Measurements from ENCODE around the gene TNC. TPM values are rescaled to one million over a fixed set of nuclear protein-coding genes. Genes with fewer than 3 reads are reported as not detected.

The TNC gene
- total RNA-seq, 4 donors from 2014 or later, result 8.5 to 75.1 (median 45.4) TPM

GRCh38 chr9:115103746-115104477 lies 14.0 kb downstream of the TNC start:
- Histone ChIP-seq H3K4me1 (peaks cover 0 to 57% (median 26%) of the 10 kb centered on the region in 3 donors), H3K36me3 (no peaks in the 10 kb centered on the region), H3K27ac (peak overlapping the region in 3 of 4 donors; percentile 53 to 64 (median 60)), H3K9me3 (no peaks in the 10 kb centered on the region), H3K4me3 (no peak overlapping the region), H3K27me3 (no peaks in the 10 kb centered on the region)
- no peak for TF ChIP-seq POLR2A (IDR thresholded peaks at IDR 0.05)
- intact Hi-C loops (cut with DNase I), result no loop called here
- WGBS, 2 donors, result 76% methylated on average over 3 of the region's 3 CpGs
- DNase-seq, result no peak

DNA sequence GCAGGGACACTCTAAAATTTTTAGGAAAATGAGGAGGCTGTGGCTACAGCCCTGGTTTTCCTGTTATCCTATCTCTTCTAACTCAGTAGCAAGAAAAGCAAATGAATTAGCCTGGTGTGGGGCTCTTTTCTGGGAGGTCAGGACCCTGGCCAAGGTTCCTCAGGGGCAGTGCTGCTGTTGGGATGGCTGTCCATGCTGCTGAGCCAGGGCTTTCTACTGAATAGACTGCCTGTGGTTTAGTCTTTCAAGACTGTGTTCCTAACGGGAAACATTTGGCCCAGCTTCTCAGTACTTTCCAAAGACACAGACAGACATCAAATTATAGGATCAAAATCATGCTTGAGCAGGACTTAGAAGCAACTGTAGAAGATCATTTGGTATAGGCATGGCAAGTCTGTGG lies 18.1 kb downstream of the TNC start:
- no peak for DNase-seq
- no peak for TF ChIP-seq POLR2A (IDR thresholded peaks at IDR 0.05)
- TF ChIP-seq, protein P1, sequence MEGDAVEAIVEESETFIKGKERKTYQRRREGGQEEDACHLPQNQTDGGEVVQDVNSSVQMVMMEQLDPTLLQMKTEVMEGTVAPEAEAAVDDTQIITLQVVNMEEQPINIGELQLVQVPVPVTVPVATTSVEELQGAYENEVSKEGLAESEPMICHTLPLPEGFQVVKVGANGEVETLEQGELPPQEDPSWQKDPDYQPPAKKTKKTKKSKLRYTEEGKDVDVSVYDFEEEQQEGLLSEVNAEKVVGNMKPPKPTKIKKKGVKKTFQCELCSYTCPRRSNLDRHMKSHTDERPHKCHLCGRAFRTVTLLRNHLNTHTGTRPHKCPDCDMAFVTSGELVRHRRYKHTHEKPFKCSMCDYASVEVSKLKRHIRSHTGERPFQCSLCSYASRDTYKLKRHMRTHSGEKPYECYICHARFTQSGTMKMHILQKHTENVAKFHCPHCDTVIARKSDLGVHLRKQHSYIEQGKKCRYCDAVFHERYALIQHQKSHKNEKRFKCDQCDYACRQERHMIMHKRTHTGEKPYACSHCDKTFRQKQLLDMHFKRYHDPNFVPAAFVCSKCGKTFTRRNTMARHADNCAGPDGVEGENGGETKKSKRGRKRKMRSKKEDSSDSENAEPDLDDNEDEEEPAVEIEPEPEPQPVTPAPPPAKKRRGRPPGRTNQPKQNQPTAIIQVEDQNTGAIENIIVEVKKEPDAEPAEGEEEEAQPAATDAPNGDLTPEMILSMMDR (IDR thresholded peaks at IDR 0.05), result no peak
- Histone ChIP-seq H3K27ac (peak overlapping the region in 2 of 4 donors; percentile 4 to 70), H3K36me3 (no peaks in the 10 kb centered on the region), H3K4me3 (no peak overlapping the region), H3K9me3 (no peaks in the 10 kb centered on the region), H3K4me1 (peaks cover 0 to 35% (median 11%) of the 10 kb centered on the region in 3 donors), H3K27me3 (no peaks in the 10 kb centered on the region)
- WGBS, 2 donors, result 50 to 75% methylated on average over 1 of the region's 1 CpG
- intact Hi-C loops (cut with DNase I), result no loop called here

DNA sequence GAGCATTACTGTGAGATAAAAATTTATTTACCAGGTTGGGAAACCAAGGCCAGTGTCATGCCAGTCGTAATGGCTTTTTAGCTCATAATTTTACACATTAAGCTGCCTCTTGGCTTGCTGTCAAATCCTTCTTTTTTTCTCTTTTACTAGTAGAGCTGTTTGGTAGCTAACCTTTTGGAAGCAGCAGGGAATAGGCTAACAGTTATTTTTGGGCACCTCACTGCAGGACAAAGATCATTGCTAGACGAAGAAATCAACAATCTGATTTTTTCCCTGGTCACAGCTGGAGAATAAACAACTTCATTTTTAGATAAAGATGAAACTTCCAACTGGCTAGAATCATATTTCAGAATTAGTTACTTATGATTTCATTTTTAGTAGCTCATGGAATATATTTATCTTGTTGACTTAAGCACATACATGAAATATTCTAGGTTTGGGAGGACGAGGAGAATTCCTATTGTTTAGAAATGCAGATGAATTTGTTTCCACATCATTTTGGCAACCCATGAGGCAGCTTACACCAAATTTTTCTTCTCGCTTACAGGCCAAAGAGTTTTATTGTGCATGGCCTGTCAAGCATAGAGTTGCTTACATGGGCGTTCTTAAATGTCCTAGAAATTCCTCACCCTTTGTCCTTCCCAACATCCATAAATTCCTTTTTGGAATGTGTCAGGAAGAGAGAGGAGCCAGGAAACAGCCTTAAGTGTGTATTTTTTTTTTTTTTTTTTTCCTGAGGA lies 19.6 kb downstream of the TNC start:
- H3K27ac ChIP-seq, result peak overlapping the region in 3 of 4 donors; percentile 26 to 70 (median 59)
- TF ChIP-seq, protein P1 (IDR thresholded peaks at IDR 0.05), result no peak
- no peak for TF ChIP-seq POLR2A (IDR thresholded peaks at IDR 0.05)
- H3K27me3 ChIP-seq, result no peaks in the 10 kb centered on the region
- intact Hi-C loops (cut with DNase I), result no loop called here
- H3K4me3 ChIP-seq, result no peak overlapping the region
- H3K4me1 ChIP-seq, result peaks cover 0 to 23% (median 4%) of the 10 kb centered on the region in 3 donors
- H3K36me3 ChIP-seq, result no peaks in the 10 kb centered on the region
- 42 to 54% methylated on average over 5 of the region's 5 CpGs for WGBS, 2 donors
- H3K9me3 ChIP-seq, result no peaks in the 10 kb centered on the region
- DNase-seq, result no peak

DNA sequence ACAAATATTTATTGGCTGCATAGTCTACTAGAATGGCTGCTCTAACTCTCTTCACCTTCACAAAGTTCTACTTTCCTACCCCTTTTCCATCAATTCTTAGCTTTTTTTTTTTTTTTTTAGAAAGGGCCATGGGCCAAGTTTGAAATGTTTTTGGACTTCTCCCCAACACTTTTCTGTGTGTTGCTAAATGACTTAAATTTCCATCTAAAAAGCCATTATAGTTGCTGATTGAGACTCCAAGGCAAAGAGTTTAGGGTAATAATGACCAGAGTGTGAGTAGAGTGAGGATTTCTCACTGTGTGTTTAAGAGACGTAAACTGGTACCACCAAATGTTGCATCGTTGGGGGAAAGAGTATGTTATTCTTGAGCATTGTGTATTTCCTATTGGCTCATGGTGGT lies 24.4 kb downstream of the TNC start:
- H3K4me3 ChIP-seq, result no peak overlapping the region
- no peaks in the 10 kb centered on the region for H3K27me3 ChIP-seq
- H3K36me3 ChIP-seq, result no peaks in the 10 kb centered on the region
- TF ChIP-seq, protein P1 (IDR thresholded peaks at IDR 0.05), result no peak
- TF ChIP-seq POLR2A (IDR thresholded peaks at IDR 0.05), result no peak
- H3K9me3 ChIP-seq, result no peaks in the 10 kb centered on the region
- intact Hi-C loops (cut with DNase I), result no loop called here
- no peak for DNase-seq
- peaks cover 0 to 10% (median 0%) of the 10 kb centered on the region in 3 donors for H3K4me1 ChIP-seq
- no peak overlapping the region for H3K27ac ChIP-seq
- WGBS, 2 donors, result 92 to 94% methylated on average over 2 of the region's 2 CpGs

DNA sequence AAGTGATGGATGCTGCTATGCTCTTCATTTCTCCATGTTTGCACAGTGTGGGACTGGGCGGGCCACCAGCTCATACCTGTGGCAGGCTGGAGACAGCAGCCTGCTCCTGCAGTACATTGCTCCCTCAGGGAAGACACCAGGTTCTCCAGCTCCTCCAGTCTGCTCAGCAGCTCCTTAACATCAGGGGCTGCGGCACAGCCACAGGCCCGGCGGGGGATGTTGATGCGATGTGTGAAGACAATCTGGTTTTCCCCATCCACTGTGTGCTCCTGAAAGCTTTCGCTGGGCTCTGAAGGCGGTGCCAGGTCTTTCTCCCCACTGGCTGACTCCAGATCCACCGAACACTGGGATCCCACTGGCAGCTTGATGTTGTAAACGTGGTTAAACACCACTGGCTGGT lies 27.5 kb downstream of the TNC start:
- no peak for DNase-seq
- Histone ChIP-seq H3K9me3 (no peaks in the 10 kb centered on the region), H3K36me3 (peaks cover 0 to 14% (median 0%) of the 10 kb centered on the region in 3 donors), H3K4me1 (peaks cover 0 to 9% (median 4%) of the 10 kb centered on the region in 3 donors), H3K27me3 (no peaks in the 10 kb centered on the region), H3K27ac (no peak overlapping the region), H3K4me3 (no peak overlapping the region)
- no peak for TF ChIP-seq POLR2A (IDR thresholded peaks at IDR 0.05)
- TF ChIP-seq, protein P1 (IDR thresholded peaks at IDR 0.05), result no peak
- intact Hi-C loops (cut with DNase I), result no loop called here
- 86 to 96% methylated on average over 7 to 8 of the region's 9 CpGs for WGBS, 2 donors
